Measurements from ENCODE around the gene STXBP1. TPM values are rescaled to one million over a fixed set of nuclear protein-coding genes. Genes with fewer than 3 reads are reported as not detected.

STXBP1 gene
- total and polyA plus RNA-seq, 2 donors (not counting 3 experiments of a cell fraction or from before 2014, with no cell fraction given), result 18.8 to 51.3 TPM

DNA sequence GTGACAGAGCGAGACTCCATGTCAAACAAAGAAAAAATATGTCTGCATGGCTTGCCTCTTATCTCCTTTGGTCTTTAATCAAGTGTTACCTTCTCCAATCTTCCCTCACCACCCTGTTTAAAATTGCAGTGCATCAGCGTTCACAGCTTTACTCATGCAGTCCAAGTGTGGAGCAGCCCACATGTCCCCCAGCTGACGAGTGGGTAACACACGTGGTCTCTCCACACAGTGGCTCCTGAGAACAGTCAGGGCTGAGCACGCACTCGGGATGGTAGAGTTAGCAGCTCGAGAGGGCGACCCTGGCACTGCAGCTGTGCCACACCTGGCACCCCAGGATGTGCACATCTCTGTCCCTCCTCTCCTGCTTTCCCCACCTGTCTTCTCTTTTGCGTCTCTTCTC lies 68.8 kb downstream of the STXBP1 start:
- DNase-seq (ENCODE audit: low read depth, low spot score) (no peak), FAIRE-seq (no peak)
- dilution Hi-C loops (cut with MboI; ENCODE audit: extremely low pct_ligation_motif_present, low sequenced_read_pairs) (no loop called here), intact Hi-C loops (cut with micrococcal nuclease) (no loop called here)
- Histone ChIP-seq H3K4me1 (ENCODE audit: control insufficient read depth, extremely low read depth, insufficient read depth, low read length) (no peaks in the 10 kb centered on the region), H2AFZ (ENCODE audit: low read depth, low read length) (no peak overlapping the region), H3K36me3 (ENCODE audit: control insufficient read depth in 2 of 2, extremely low read depth in 1 of 2, insufficient read depth in 2 of 2, low read length in 2 of 2) (peaks cover under 1 to 46% of the 10 kb centered on the region in 2 experiments), H3K9me3 (replicated peaks; ENCODE audit: control insufficient read depth, insufficient read depth, low read length) (no peaks in the 10 kb centered on the region), H3K27ac (ENCODE audit: insufficient read depth, low read depth, low read length) (no peak overlapping the region), H3K79me2 (ENCODE audit: control insufficient read depth, insufficient read depth, low read length) (no peaks in the 10 kb centered on the region), H3K27me3 (ENCODE audit: control insufficient read depth in 2 of 2, insufficient read depth in 2 of 2, low read length in 2 of 2) (no peaks in the 10 kb centered on the region), H4K20me1 (replicated peaks; ENCODE audit: control insufficient read depth, extremely low read depth, insufficient read depth, low read length) (no peaks in the 10 kb centered on the region), H3K4me2 (ENCODE audit: insufficient read depth, low read length) (no peak overlapping the region), H3K9ac (replicated peaks; ENCODE audit: extremely low read depth, insufficient read depth, low read length) (no peak overlapping the region), H3K4me3 (replicated peaks in 1 of 3; ENCODE audit: insufficient read depth in 1 of 3, low read depth in 1 of 3, low read length in 3 of 3) (no peak overlapping the region), H3K9me1 (replicated peaks; ENCODE audit: control insufficient read depth, extremely low read depth, insufficient read depth, low read length) (no peaks in the 10 kb centered on the region)
- CTCF ChIA-PET, result interaction anchor here (0.6 kb wide), 1 partner anchor 177 kb away, joined by 3 read pairs; no protein-coding TSS in a partner anchor
- no peak for TF ChIP-seq MYC (IDR thresholded peaks at IDR 0.05; ENCODE audit: low read depth, low read length)
- TF ChIP-seq POLR2AphosphoS5 (IDR thresholded peaks at IDR 0.05; ENCODE audit: insufficient read depth, low read depth, low read length), result no peak
- TF ChIP-seq, protein P1, sequence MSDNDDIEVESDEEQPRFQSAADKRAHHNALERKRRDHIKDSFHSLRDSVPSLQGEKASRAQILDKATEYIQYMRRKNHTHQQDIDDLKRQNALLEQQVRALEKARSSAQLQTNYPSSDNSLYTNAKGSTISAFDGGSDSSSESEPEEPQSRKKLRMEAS (IDR thresholded peaks at IDR 0.05; ENCODE audit: insufficient read depth, insufficient read length), result no peak
- no peak for TF ChIP-seq JUN (IDR thresholded peaks at IDR 0.05; ENCODE audit: borderline replicate concordance, insufficient read depth, insufficient read length, low read depth)
- TF ChIP-seq EZH2 (IDR thresholded peaks at IDR 0.05; ENCODE audit: borderline replicate concordance, low read depth, low read length, severe bottlenecking), result no peak
- no peak for TF ChIP-seq GATA2 (IDR thresholded peaks at IDR 0.05; ENCODE audit: insufficient read depth, insufficient read length, low read depth, low read length)
- TF ChIP-seq CTCF (IDR thresholded peaks at IDR 0.05; ENCODE audit: extremely low read depth in 1 of 2, insufficient read depth in 1 of 2, low read depth in 1 of 2, low read length in 2 of 2), result no peak
- BruUV-seq (replicated peaks), result no TSS peak
- POLR2A ChIA-PET, result no interaction called here

All from endothelial cell of umbilical vein (primary cell).